Lower lobe of right lung (tissue), 2 donors: ENCODE measurements around the gene CPT1B. TPM values are rescaled to one million over a fixed set of nuclear protein-coding genes. Genes with fewer than 3 reads are reported as not detected.

Experiments
- ATAC-seq, 2 donors: fragments of 200-7000 bp; cut with Tn5 transposase; one replicate each; pipeline ENCODE4 v1.9.1; 2020 to 2022; ENCODE audit warnings: mild to moderate bottlenecking in 2 of 2, moderate library complexity in 2 of 2
- DNase-seq: peaks from one replicate; pipeline ENCODE4 v3.0.0-alpha.2; 2020
- H3K27ac ChIP-seq: fragments of 200-600 bp; one replicate; pipeline ENCODE4 v1.8.0; 2022
- H3K27me3 ChIP-seq: fragments of 200-600 bp; one replicate; pipeline ENCODE4 v1.8.0; 2022; ENCODE audit warnings: low read depth
- H3K36me3 ChIP-seq: fragments of 200-600 bp; one replicate; pipeline ENCODE4 v1.8.0; 2022; ENCODE audit warnings: mild to moderate bottlenecking
- H3K4me1 ChIP-seq: fragments of 200-600 bp; one replicate; pipeline ENCODE4 v1.8.0; 2022
- H3K4me3 ChIP-seq: fragments of 200-600 bp; one replicate; pipeline ENCODE4 v1.8.0; 2022; ENCODE audit warnings: mild to moderate bottlenecking
- H3K9me3 ChIP-seq: fragments of 200-600 bp; one replicate; pipeline ENCODE4 v1.8.0; 2022
- intact Hi-C: fragments of 100-400 bp; cut with DNase I; formaldehyde crosslinking; loops from one replicate; pipeline ENCODE4 v1.11.0; 2022
- long read RNA-seq: library from polyadenylated mRNA; unstranded; transcript quantifications from one replicate; pipeline ENCODE4 v2.0.0, GENCODE V29; 2021
- total RNA-seq: library from RNA; stranded (reverse); fragmentation: NEBNext Ultra II Directional; extraction: Animal tissue kit (Norgen Biotek cat#: 25700); gene quantifications from one replicate; pipeline ENCODE4 v1.2.1, GENCODE V29; 2021
- TF ChIP-seq, protein P1 (sequence below): fragments of 200-600 bp; IDR thresholded peaks from one replicate; pipeline ENCODE4 v1.8.0; 2022; ENCODE audit warnings: antibody characterized with exemption, mild to moderate bottlenecking
- donor health status: DM: no; HTN: yes; CAD: no; lungs with severe emphysema.

CPT1B gene
- total RNA-seq = 12.6 TPM
- long read RNA-seq, partial matches to known transcripts = 2 of 4 reads
- long read RNA-seq, other reads (novel, unspliced or antisense) = 2 of 4 reads

DNA sequence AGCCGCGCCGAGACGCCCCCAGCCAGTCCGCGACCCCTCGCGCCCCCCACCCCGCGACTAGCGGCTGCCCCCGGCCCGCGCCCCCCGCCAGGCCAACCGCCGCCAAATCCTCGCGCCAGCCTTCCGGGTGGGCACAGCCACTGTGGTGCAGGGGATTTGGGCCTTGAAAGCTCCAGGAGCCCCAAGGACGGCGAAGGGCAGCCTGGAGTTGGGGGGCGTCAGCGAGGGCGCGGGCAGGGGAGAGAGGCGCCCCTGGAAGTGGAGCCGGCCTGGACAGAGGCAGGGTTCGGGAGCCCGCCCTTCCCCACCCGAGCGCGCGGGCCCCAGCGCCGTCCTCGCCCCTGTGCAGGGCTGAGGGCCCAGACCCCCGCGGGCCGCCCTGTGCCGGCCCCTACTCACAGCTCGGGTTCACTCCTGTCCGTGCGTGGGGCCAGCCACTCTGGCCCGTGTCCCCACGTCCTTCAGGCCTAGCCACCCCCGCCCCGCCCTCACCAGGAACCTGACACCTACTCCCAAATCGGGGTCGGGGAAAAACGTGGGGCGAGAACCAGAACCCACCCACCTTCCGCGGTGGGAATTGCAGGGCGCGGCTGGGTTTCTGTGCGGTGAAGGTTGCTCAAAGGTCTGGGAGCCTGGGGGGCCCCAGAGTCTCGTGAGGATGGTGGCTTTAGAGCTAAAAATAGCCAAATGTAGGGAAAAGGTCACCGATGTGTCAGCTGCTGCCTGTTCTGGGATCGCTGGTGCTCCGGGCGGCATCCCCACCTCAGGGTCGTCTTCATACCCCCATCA is at the start of gene CPT1B:
TSS of gene CPT1B (minus strand) at position 441 of the 789 bp plus-strand sequence. CDS start 512 bp downstream, outside the sequence.
- intact Hi-C loops = no loop called here
- H3K27ac ChIP-seq = no peak within 1 kb of the TSS
- H3K4me3 ChIP-seq = no peak within 1 kb of the TSS
- H3K36me3 ChIP-seq = peaks cover 4% of the 10 kb centered on the region
- no peaks in the 10 kb centered on the region for H3K27me3 ChIP-seq
- no peaks in the 10 kb centered on the region for H3K9me3 ChIP-seq
- ATAC-seq (no peak), DNase-seq (peak; percentile 44)
- H3K4me1 ChIP-seq = peaks cover 11% of the 10 kb centered on the region
- TF ChIP-seq, protein P1, sequence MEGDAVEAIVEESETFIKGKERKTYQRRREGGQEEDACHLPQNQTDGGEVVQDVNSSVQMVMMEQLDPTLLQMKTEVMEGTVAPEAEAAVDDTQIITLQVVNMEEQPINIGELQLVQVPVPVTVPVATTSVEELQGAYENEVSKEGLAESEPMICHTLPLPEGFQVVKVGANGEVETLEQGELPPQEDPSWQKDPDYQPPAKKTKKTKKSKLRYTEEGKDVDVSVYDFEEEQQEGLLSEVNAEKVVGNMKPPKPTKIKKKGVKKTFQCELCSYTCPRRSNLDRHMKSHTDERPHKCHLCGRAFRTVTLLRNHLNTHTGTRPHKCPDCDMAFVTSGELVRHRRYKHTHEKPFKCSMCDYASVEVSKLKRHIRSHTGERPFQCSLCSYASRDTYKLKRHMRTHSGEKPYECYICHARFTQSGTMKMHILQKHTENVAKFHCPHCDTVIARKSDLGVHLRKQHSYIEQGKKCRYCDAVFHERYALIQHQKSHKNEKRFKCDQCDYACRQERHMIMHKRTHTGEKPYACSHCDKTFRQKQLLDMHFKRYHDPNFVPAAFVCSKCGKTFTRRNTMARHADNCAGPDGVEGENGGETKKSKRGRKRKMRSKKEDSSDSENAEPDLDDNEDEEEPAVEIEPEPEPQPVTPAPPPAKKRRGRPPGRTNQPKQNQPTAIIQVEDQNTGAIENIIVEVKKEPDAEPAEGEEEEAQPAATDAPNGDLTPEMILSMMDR = no peak

GRCh38 chr22:50626850-50627641 is 48.8 kb upstream of the CPT1B start:
- no peaks in the 10 kb centered on the region for H3K9me3 ChIP-seq
- no peaks in the 10 kb centered on the region for H3K27me3 ChIP-seq
- H3K27ac ChIP-seq = peak overlapping the region; percentile 79
- ATAC-seq (peak in 1 of 2 donors; percentile 1), DNase-seq (no peak)
- H3K4me1 ChIP-seq = peaks cover 25% of the 10 kb centered on the region
- intact Hi-C loops = no loop called here
- peak overlapping the region; percentile 78 for H3K4me3 ChIP-seq
- peaks cover 14% of the 10 kb centered on the region for H3K36me3 ChIP-seq
- TF ChIP-seq, protein P1 = no peak

DNA sequence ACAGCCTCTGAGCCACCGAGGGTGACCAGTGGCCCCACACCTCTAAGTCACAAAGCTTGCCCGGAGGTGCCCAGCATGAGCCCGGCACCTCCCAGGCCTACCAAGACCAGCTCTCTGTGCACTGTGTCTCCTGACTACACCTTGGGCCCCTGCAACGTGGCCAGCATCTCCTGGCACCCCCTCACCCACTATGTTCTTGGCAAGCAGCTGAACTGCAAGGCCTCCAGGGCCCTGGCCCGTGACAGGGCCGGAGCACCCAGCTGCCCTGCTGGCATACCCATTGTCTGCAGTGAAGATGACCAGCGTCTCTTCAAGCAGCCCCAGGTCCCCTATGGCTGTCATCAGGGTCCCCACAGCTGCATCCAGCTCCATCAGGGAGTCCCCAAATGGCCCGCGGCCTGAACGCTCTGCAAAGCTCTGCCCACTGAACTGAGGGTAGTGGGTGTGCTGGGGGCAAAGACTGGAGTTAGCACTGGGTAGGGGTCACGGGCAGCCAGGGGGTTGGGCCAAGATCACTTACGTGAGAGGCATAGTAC is 48.2 kb upstream of the CPT1B start:
- no peak for ATAC-seq
- Histone ChIP-seq H3K27me3 (no peaks in the 10 kb centered on the region), H3K4me3 (no peak overlapping the region), H3K36me3 (peaks cover 14% of the 10 kb centered on the region), H3K27ac (no peak overlapping the region), H3K9me3 (no peaks in the 10 kb centered on the region), H3K4me1 (peaks cover 32% of the 10 kb centered on the region)
- DNase-seq = no peak
- TF ChIP-seq, protein P1 = no peak
- intact Hi-C loops = no loop called here

DNA sequence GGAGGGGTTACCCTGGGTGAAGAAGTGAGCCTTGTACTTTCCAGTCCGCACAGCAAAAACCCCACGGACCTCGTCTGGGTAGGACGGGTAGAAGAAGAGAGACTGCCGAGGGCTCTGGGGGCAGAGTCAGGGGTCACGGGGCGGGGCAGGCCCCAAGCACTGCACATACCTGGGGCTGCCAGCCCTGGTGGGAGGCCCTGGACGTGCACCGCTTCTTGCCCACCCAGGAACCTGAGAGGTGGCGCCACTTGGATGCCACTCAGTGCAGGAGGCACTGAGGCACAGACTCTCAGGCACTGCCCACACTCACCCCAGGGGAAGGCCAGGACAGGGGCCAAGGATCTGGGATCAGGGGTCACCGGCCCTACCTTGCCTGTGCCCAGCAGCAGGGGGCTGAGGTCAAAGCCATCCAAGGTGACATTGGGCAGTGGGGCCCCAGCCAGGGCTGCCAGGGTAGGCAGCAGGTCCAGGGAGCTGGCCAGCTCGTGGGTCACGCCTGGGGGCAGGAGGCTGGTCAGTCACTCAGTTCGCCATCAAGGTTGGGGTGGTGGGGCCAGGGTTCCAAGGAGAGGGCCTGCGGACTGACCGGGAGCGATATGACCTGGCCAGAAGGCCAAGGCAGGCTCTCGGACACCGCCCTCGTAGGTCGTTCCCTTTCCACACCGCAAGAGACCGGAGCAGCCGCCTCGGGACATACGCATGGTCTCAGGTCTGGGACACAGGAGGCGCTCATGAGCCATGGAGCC is 47.5 kb upstream of the CPT1B start:
- DNase-seq = no peak
- Histone ChIP-seq H3K4me1 (peaks cover 38% of the 10 kb centered on the region), H3K27ac (no peak overlapping the region)

More for the DNA sequence above, 47.5 kb upstream of the CPT1B start:
- Histone ChIP-seq H3K9me3 (no peaks in the 10 kb centered on the region), H3K36me3 (peaks cover 14% of the 10 kb centered on the region), H3K4me3 (no peak overlapping the region), H3K27me3 (no peaks in the 10 kb centered on the region)
- intact Hi-C loops = no loop called here
- no peak for ATAC-seq
- TF ChIP-seq, protein P1 = no peak
